Right lobe of liver (tissue), 4 donors: ENCODE results near the gene SIRT2.

Experiments
- POLR2A ChIP-seq: fragments of 450-650 bp; IDR thresholded peaks from one replicate; pipeline ENCODE4 v1.6.1; 2017; ENCODE audit warnings: antibody characterized with exemption, mild to moderate bottlenecking
- TF ChIP-seq, protein P1 (sequence below), 4 donors: fragments of 200-600 bp in 3 of 4; fragments of 450-650 bp in 1 of 4; IDR thresholded peaks; one replicate each; pipeline versions ENCODE4 v1.5.1 to v1.8.0; 2016 to 2022; ENCODE audit warnings: antibody characterized with exemption in 4 of 4, mild to moderate bottlenecking in 2 of 4
- donor health status: DM: no; HTN: no; CAD: no.
- donor health status: DM: no; HTN: no; CAD: no.
- donor health status: DM: no; HTN: yes; CAD: no.

DNA sequence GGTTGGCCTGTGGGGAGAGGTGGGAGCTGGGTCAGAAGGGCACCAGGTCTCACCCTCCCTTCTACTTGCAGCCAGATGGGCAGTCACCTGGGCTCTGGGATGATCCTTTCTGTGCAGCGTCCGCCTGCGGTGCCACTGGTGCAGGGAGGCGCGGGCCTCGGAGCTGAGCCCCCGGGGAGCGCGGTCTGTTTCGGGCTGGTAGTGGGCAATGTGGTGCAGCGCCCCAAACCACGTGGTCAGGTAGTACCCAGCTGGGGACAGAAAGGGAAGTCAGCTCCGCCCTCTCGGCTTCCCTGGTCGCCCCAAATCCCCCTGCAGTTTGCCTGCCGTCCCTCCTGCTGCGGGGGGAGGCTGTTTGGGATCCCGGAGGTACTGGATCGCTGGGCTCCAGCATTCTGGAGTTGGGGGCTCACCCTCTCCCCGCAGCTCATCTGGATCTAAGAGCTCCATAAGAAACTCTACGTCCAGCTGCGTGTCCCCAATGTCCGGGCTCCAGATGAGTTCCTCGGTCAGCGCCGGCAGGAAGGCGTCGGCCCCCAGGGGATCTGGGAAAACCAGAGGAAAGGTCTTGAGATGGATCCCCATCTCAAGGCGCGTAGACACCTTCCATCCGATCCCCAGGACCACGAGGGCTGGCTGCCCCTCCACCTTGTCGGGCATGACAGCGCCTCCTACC is 30.1 kb downstream of the SIRT2 start:
- TF ChIP-seq, protein P1, sequence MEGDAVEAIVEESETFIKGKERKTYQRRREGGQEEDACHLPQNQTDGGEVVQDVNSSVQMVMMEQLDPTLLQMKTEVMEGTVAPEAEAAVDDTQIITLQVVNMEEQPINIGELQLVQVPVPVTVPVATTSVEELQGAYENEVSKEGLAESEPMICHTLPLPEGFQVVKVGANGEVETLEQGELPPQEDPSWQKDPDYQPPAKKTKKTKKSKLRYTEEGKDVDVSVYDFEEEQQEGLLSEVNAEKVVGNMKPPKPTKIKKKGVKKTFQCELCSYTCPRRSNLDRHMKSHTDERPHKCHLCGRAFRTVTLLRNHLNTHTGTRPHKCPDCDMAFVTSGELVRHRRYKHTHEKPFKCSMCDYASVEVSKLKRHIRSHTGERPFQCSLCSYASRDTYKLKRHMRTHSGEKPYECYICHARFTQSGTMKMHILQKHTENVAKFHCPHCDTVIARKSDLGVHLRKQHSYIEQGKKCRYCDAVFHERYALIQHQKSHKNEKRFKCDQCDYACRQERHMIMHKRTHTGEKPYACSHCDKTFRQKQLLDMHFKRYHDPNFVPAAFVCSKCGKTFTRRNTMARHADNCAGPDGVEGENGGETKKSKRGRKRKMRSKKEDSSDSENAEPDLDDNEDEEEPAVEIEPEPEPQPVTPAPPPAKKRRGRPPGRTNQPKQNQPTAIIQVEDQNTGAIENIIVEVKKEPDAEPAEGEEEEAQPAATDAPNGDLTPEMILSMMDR (IDR thresholded peaks at IDR 0.05) = no peak
- TF ChIP-seq POLR2A = no peak
